ENCODE data around the gene ARHGAP22.
"Not testable (repeated sequence)": the region's sequence is repeated elsewhere in the genome, so short reads cannot be mapped to it uniquely, and the experiment has no call there.

Gene ARHGAP22

GRCh38 chr10:48604991-48605508 is at the start of gene ARHGAP22:
Gene ARHGAP22, minus strand, starts transcription at chr10:48605073. Its CDS starts 277 bp downstream, at chr10:48604796.
- no peak for DNase-seq (ENCODE audit: low read depth)

GRCh38 chr10:48653944-48654698 is 49.2 kb upstream of the ARHGAP22 start:
- no peak for DNase-seq (ENCODE audit: low read depth)

DNA sequence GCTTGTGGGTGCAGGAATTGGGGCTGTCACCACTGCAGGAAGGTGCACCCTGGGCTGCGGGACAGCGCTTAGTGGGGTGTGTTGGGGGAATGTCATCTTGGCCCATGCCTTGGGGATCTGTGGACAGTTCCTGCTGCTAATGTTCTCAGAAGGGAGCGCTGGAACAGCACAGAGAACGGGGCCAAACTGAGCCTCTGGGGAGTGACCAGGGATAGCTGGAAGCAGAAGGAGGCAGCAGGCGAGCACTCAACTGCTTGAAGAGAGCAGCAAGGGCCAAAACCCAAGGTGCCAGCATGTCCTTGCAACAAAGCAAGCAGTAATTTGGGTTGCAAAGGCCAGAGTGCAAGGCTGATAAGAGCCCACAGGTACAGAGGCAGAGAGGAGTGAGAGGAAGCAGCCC is 48.5 kb upstream of the ARHGAP22 start:
- no peak for DNase-seq (ENCODE audit: low read depth)

- no peak for DNase-seq (ENCODE audit: low read depth)
These were observed 47.5 kb upstream of the ARHGAP22 start for GRCh38 chr10:48652344-48652743.

DNA sequence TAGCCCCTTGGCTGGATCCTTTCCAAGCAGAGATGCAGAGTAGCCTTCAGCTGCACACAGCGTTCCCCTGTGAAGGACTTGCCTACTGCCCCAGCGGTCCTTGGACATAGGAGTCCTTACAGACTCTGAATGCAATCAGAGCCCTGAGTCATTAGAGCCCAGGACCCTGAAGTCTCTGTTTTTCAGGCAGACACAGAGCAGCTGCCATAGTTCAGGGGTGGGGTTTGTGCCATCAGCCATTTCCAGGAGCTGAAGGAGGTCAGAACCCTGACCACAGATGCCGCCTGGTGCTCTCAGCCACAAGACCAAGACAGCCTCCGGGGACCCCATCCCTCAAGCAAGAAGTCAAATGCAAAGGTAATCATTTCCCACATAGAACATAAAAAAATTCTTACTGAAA is 47.0 kb upstream of the ARHGAP22 start:
- DNase-seq (ENCODE audit: low read depth), result no peak

DNA sequence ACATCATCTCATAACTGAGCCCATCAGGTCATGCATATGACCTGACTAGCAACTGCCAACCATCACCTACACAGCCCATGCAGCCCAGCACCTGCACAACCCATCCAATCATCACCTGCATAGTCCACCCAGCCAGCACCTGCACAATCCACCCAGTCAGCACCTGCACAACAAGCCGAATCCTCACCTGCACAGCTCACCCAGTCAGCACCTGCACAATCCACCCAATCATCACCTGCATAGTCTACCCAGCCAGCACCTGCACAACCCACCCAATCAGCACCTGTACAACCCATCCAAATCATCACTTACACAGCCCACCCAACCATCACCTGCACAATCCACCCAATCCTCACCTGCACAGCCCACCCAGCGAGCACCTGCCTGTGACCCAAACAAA is 46.4 kb upstream of the ARHGAP22 start:
- no peak for DNase-seq (ENCODE audit: low read depth)

DNA sequence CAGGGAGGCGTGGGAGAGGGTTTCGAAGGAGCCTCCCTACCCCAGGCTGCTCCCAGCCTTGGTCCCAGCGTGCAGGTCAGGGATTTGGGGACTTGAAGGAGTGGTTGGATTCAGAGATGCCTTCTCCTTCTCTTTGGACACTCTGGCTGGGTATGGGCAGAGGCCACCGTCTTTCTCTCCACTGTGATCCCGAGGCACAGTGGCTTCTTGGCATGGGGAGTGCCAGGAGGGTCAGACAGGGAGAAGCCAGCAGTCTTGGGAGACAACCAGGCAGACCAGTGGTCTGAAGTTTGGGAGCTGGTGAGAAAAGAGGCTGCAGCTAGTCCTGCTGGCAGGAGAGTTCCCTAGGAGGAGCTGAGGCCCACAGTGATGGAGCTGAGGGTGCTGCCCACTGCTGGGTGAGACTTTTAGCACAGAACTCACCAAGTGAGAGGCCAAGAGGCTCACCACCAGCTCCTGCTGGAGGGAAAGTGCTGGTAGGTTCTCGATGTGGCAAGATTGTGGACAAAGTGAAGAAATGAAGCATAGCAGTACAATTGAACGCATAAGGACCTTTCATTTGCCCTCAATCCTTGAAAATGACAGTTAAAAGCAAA is 44.6 kb upstream of the ARHGAP22 start:
- no peak for DNase-seq (ENCODE audit: low read depth)

DNA sequence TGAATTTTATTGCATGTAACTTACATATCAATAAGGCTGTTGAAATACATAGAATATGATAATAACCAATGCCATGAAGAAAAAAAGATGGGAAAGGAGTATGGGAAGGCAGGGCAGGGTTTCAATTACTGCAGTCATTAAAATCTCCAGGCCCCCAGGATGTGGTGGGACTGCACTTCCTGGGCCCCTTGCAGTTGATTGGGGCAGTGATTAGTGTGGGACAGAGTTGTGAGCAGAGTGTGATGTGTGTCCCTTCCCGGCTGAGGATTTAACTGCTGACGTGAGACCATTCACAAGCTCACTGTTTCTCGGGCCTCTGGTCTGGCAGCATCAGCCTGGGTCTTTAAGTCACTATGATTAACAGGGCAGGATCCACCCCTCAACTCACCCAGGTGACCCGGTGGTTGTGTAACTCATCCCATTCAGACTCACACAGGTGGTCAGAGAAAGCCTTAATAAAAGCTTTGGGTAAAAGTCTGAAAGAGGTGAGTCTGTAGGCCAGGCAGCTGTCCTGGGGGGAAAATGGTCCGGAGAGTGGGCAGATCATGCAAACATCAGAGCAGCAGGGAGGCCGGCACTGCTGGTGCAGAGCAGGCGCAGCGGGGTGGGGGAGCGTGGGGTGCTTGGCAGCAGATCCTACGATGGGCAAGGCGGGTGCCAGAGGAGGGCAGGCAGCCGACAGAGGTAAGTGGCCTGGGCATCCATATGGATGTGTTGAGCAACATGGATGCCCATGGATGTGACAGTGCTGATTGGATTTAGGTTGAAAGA is 43.5 kb upstream of the ARHGAP22 start:
- no peak for DNase-seq (ENCODE audit: low read depth)

GRCh38 chr10:48647073-48647472 is 42.2 kb upstream of the ARHGAP22 start:
- DNase-seq (ENCODE audit: low read depth), result not testable (repeated sequence)

- DNase-seq (ENCODE audit: low read depth), result no peak
These were observed 40.7 kb upstream of the ARHGAP22 start for GRCh38 chr10:48645600-48645999.

DNA sequence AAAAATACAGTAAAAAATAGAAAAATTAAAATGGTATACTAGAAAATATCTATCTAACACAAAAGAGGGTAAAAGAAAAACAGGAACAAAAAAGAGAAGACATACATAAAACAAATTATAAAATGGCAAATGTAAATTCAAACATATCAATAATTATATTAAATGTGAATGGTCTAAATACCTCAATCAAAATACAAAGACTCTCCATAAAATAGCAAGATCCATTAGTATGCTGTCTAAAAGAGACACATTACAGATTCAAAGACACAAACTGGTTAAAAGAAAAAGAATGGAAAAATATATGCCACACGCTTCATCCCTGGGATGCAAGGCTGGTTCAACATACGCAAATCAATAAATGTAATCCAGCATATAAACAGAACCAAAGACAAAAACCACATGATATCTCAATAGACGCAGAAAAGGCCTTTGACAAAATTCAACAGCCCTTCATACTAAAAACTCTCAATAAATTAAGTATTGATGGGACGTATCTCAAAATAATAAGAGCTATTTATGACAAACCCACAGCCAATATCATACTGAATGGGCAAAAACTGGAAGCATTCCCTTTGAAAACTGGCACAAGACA is 36.3 kb upstream of the ARHGAP22 start:
- not testable (repeated sequence) for DNase-seq (ENCODE audit: low read depth)

DNA sequence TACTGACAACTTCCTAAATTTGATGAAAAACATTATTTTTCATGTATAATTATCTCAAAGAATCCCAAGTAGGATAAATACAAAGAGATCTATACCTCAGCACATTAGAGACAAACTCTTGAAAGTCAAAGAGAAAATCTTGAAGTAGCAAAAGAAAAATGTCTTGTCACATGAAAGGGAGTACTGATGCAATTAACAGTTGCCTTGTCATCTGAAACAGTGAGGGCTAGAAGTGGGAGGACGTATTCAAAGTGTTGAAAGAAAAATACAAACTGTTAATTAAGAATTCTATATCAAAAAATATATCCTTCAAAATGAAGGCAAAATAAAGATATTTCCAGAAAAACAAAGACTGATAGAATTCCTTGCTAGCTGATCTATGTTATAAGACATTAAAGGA is 35.5 kb upstream of the ARHGAP22 start:
- DNase-seq (ENCODE audit: low read depth), result no peak

- DNase-seq (ENCODE audit: low read depth), result no peak
These were observed 34.8 kb upstream of the ARHGAP22 start for GRCh38 chr10:48639632-48640031.

GRCh38 chr10:48638739-48639527 is 34.1 kb upstream of the ARHGAP22 start:
- no peak for DNase-seq (ENCODE audit: low read depth)

GRCh38 chr10:48638158-48638557 is 33.3 kb upstream of the ARHGAP22 start:
- no peak for DNase-seq (ENCODE audit: low read depth)

DNA sequence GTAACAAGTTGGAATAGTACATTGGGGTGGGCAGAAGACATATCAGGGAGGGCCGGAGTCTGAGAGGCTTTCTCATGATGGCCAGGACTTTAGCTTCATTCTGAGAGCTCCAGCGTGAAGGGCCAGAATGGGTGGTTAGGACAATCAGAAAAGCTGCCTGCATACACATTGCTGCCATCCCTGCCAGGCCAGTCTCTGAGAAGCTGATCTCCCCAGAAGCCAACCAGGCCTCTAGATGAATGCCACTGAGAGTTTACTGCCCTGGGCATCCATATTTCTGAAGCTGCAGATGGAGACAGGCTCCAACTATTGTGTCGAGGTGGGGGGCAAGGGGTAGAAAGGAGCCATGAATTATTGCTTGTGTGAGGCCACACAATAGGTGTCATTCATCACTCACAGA is 32.0 kb upstream of the ARHGAP22 start:
- DNase-seq (ENCODE audit: low read depth), result no peak

DNA sequence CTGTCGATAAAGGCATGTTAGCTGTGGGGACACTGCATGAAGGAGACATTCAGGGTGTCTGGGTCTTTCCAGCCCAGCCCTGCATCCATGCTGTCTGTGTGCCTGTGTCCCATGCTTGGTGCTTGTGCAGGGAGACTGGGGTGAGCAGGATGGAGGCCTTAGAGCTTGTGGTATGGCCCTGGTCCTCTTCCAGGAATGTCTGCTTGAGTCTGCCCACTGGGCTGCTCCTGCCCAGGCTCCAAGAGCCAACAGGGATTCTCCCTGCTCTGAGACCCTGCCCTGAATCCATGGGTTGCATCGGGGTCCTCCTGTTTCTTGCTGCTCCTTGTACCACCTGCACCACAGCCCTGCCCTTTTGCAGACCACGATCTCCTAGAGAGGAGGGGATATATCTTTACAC is 31.4 kb upstream of the ARHGAP22 start:
- DNase-seq (ENCODE audit: low read depth), result no peak

- no peak for DNase-seq (ENCODE audit: low read depth)
These were observed 30.2 kb upstream of the ARHGAP22 start for GRCh38 chr10:48634984-48635557.

GRCh38 chr10:48634198-48634983 is 29.5 kb upstream of the ARHGAP22 start:
- DNase-seq (ENCODE audit: low read depth), result peak; percentile 87

Measured in GM04504 (cell line).